HCT116 (cell line): ENCODE data around the gene SNURF.
"Not testable (repeated sequence)": the region's sequence is repeated elsewhere in the genome, so short reads cannot be mapped to it uniquely, and the experiment has no call there.

Source experiments
- CBX3 ChIP-seq: IDR thresholded peaks from 2 replicates; pipeline ENCODE4 v1.6.1; 2012; ENCODE audit warnings: low read depth
- CEBPB ChIP-seq: IDR thresholded peaks from 2 replicates; pipeline ENCODE4 v1.6.1; 2012; ENCODE audit warnings: low read depth
- EGR1 ChIP-seq: IDR thresholded peaks from 2 replicates; pipeline ENCODE4 v1.6.1; 2012; ENCODE audit warnings: low read depth
- EZH2 ChIP-seq: fragments of 200-600 bp; sonication (generic); IDR thresholded peaks from 2 replicates; pipeline ENCODE4 v1.6.1; 2017; ENCODE audit warnings: antibody characterized with exemption, mixed run types
- POLR2AphosphoS5 ChIP-seq: IDR thresholded peaks from 2 replicates; pipeline ENCODE4 v1.6.1; 2011; ENCODE audit warnings: mild to moderate bottlenecking, low read depth, low read length, moderate library complexity
- REST ChIP-seq: IDR thresholded peaks from 2 replicates; pipeline ENCODE4 v1.6.1; 2012; ENCODE audit warnings: low read depth
- SP1 ChIP-seq: IDR thresholded peaks from 2 replicates; pipeline ENCODE4 v1.6.1; 2012; ENCODE audit warnings: low read depth
- SRF ChIP-seq: IDR thresholded peaks from 2 replicates; pipeline ENCODE4 v1.6.1; 2012; ENCODE audit warnings: low read depth
- TF ChIP-seq, protein P1 (sequence below), 3 experiments: fragments of 200-600 bp in 1 of 3; sonication (generic) in 1 of 3; IDR thresholded peaks in 2 of 3; conservative IDR thresholded peaks in 1 of 3; 2 replicates each; pipeline ENCODE4 v1.5.1; 2012 to 2017; ENCODE audit warnings: low read depth in 2 of 3, low read length in 2 of 3, antibody characterized with exemption in 1 of 3, borderline replicate concordance in 1 of 3, control low read depth in 1 of 3, mild to moderate bottlenecking in 1 of 3, mixed read lengths in 1 of 3, mixed run types in 1 of 3, moderate library complexity in 1 of 3; ENCODE audit not compliant: insufficient read depth in 1 of 3
- TF ChIP-seq, protein P2 (sequence below): IDR thresholded peaks from 2 replicates; pipeline ENCODE4 v1.6.1; 2012

- not testable (repeated sequence) for TF ChIP-seq EZH2, CBX3, CEBPB, SP1, SRF, POLR2AphosphoS5, REST, EGR1
- TF ChIP-seq, protein P1, sequence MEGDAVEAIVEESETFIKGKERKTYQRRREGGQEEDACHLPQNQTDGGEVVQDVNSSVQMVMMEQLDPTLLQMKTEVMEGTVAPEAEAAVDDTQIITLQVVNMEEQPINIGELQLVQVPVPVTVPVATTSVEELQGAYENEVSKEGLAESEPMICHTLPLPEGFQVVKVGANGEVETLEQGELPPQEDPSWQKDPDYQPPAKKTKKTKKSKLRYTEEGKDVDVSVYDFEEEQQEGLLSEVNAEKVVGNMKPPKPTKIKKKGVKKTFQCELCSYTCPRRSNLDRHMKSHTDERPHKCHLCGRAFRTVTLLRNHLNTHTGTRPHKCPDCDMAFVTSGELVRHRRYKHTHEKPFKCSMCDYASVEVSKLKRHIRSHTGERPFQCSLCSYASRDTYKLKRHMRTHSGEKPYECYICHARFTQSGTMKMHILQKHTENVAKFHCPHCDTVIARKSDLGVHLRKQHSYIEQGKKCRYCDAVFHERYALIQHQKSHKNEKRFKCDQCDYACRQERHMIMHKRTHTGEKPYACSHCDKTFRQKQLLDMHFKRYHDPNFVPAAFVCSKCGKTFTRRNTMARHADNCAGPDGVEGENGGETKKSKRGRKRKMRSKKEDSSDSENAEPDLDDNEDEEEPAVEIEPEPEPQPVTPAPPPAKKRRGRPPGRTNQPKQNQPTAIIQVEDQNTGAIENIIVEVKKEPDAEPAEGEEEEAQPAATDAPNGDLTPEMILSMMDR (IDR thresholded peaks at IDR 0.05 in 2 of 3, conservative IDR thresholded peaks at IDR 0.05 in 1 of 3; ENCODE audit: borderline replicate concordance in 1 of 3, insufficient read depth in 1 of 3, low read depth in 2 of 3, low read length in 2 of 3), result not testable (repeated sequence)
- TF ChIP-seq, protein P2, sequence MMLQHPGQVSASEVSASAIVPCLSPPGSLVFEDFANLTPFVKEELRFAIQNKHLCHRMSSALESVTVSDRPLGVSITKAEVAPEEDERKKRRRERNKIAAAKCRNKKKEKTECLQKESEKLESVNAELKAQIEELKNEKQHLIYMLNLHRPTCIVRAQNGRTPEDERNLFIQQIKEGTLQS, result not testable (repeated sequence)
Measured at GRCh38 chr15:24972707-24973106, 17.9 kb downstream of the SNURF start.
